Activated CD4-positive, alpha-beta T cell treated with anti-CD3 and anti-CD28 coated beads, Interleukin-2, Interleukin-6, amounts not matched to agents 100 ng/mL and 50 ng/mL, durations not matched to agents 16 hours and 8 hours (primary cell): ENCODE results near the gene ENKUR.
A peak's percentile ranks its signal among the peaks of the same experiment; 100 is the strongest.
"Not testable (repeated sequence)": the region's sequence is repeated elsewhere in the genome, so short reads cannot be mapped to it uniquely, and the experiment has no call there.

Source experiments
- DNase-seq: peaks from one replicate; pipeline ENCODE4 v3.0.0-alpha.2; 2020

The ENKUR gene

DNA sequence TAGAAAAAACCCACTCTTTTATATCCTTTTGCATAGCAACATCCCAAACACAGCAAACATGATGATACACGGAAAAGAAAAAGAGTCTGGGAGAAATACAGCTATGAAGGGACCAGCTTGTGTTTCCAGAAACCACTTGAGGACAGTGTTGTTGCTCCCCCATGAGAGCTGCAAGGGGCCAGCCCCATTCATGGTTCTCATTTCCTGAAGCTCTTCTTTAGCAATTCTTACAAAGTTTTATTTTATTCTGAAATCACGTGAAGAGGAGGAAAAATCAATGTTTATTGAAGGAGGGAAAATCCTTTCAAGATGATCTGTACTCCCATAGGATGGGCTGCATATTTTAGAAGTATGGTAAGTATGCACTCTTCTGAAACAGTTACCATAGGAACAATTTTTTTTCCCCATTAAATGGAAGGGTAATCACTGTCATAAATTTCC, 46.1 kb downstream of the ENKUR start:
- no peak for DNase-seq

DNA sequence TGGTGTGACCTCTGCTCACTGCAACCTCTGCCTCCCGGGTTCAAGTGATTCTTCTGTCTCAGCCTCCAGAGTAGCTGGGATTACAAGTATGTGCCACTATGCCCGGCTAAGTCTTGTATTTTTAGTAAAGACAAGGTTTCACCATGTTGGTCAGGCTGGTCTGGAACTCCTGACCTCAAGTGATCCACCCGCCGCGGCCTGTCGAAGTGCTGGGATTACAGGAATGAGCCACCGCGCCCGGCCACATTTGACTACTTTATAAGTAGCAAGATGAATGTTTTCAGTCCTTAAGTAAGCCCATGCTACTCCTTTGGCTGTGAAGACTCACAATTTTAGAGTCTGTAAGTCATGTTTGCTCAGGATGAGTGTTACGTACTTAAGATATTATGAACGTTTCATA, 47.0 kb downstream of the ENKUR start:
- DNase-seq, result not testable (repeated sequence)

DNA sequence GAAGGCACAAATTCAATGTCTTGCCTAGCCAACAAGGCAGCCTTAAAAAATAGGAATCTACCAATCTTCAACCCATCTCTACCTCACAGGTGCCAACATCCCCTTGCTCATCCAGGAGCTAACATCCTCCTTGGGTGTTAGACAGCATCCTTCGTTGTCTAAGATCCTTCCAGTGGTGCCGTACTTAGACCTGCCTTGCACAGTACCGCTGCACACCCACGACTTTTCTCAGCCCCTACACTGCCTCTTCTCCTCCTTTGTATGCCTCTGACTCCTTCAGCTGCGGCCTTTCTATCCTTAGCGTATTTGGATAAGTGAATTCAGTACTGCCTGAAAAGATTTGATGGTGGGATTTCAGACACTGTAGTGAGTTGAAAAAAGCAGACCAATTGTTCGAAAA, 47.6 kb downstream of the ENKUR start:
- no peak for DNase-seq

DNA sequence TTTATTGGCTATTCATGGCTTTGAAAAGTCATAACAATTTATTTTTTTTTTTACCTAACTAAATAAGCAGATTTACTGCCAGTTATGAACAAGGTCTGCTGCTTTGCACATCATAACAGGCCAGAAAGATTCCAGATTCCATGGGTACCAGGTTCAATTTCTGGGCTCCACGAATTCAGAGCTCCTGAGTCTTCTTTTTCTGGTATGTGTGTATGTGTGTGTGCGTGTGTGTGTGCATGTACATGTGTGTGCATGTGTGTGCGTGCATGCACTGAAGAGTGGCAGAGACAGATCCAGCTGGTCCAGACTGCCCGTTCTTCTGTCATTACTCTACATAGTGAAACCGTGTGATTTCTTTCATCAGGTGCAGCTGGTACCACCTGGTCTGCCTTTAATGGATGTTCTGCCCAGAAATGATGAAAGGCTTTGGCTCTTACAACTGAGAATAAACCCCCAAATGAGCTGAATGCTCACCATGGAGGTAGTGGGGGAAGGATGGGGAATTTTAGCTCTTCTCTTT, 48.9 kb downstream of the ENKUR start:
- no peak for DNase-seq

DNA sequence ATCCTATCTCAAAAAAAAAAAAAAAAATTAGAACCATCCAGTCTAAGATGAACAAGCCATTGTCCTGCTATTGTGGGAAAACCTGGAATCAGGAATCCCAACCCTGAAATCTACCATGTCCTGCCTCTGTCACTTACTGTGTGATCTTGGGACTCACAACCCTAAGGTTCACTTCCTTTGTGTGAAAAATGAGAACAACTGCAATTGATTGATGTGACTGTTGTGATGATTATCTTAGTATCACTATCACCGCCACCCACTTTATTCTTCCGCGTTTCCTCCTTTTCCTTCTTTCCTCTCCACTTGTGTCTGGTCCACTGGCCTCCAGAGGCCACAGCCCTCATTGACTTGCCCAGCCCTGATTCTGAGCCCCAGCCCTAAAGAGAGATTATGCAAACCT, 50.9 kb downstream of the ENKUR start:
- DNase-seq, result no peak

DNA sequence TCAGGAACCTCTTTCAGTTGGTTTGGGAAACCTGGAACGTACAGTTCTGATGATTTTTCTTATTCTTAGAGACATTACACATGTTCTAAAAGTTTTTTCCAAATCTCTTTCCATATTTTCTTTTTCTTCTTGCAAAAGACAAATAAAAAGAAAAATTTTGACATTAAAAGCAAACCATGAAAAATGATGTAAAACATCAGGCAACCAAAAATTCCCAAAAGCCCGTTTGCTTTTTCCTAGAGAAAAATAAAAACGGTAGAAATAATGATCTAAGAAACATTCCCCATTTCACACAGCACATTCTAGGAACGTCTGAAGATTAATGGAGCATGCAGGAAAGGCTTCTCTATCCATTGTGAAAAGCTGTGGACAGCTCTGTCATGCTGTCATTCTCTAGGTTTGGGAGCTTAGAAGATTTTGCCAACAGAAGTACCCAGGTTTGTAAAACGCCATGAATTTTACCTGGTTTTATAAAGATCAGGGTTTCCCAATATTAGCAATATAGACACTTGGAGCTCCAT, 52.4 kb downstream of the ENKUR start:
- DNase-seq, result no peak

DNA sequence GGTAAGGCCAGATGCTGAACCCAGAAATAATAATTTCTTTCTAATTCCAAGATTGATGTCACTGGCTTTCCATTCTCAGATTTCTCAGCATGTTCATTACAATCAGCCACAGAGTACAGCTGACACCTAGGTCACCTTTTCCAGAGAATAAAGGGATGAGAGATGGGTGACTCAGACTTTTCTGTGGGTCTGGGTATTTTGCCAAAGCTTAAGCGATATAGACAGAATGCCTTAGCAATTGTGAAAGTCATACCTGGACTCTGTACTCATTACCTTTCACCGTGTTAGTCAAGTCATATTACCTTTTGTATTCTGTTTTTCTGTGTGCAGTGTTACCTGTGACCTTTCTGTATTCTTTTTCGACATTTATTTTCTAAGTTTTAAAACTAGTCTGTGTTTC, 53.0 kb downstream of the ENKUR start:
- no peak for DNase-seq

DNA sequence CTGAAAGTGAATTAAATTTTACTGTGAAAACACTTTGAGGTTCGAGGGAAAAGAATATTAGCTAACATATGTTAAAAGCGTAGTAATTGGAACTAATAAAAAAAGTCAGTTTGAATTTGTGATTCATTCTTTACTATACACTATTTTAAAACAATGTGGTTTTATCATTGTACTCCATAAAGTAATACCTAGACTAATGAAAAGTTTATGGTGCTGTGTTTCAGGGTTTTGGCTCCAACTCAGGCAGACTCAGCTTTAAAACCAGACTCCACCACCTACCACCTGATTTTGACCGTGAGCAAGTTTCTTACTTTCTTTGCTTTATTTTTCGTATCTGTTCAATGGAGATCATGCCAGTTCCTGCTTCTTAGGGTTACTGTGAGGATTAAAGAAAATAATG, 54.4 kb downstream of the ENKUR start:
- no peak for DNase-seq

DNA sequence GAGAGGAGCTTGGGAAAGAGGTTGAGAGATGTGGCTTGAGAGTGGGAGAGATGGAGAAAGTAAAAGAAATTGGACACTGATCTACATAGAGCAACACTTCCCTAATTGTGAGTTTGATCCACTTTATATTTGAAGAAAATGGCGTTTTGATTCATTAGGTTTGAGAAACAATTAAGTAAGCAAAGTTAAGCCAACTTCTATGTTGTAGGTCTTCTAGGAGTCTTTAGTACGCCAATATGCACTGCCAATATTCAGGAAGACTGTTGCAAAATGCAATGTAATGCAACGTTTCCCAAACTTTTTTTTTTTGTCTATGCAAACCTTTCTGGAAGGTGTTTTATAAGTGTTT, 56.6 kb downstream of the ENKUR start:
- DNase-seq, result no peak

DNA sequence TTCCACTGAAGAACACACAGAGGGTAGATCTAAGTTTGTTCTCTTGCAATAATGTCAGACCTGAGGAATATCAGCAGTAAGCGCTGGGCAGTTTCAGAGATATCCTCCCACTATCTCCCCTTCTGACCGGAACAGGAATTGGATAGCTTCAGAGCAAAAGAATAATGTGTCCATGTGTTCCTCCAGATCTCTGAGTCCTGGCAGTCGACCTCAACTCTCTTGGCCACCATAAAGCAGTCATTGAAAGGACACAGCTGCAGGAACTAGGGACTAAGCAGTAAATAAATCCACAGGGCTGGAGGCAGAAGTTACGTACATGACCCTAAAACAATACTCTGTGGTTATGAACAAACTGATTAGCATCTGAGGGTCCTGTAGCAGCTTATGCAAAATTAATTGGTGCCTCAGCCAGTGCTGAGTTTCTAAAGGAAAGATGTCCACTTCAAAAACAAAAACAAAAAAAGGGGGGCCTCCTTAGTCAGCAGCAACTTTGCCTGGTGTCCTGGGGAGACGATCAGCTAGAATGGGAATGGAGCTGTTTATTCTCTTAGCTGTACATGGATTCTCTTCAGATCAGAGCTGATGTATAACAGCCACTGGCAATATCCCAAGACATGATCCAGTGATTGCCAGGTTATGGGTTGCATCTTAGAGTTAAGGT, 57.1 kb downstream of the ENKUR start:
- DNase-seq, result no peak

DNA sequence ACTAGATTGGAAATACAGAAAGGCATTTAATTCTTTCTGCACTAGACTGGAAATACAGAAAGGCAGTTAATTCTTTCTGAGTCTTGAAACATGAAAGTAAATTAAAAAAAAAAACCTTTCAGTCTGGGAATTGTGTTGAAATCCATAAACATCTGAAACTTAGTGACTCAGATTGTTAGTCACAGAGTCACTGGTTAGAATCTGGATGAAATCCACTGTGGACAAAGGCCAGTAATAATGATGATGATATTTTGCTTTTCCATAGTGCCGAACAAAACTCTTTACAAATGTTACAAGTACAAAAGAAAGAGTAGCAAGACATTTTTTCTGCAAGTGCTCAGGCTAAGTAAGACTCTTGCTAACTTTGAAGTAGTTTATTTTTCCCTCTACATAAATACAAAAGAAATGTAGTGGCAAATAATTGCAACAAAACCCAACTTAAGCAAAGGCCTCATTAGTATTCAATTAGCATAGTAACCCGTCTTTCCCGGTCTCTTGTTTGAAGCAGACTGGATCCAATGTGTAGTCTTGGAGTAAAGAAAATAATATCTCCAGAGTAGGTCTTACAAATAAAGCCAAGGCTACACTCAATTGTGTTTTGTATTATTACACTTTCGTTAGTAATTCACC, 57.8 kb downstream of the ENKUR start:
- no peak for DNase-seq

DNA sequence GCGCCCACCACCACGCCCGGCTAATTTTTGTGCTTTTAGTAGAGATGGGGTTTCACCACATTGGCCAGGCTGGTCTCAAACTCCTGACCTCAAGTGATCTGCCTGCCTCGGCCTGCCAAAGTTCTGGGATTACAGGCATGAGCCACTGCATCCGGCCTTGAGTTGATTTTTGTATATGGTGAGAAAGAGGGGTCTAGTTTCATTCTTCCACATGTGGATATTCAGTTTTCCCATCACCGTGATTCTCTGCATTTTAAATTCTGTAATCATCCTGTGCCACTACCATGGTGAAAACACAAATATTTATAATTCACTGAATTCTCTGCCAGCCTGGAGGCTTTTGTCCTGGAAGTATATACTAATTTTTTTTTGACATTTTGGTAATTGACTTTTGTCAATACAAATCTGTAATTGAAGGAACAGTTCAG, 58.3 kb downstream of the ENKUR start:
- not testable (repeated sequence) for DNase-seq

DNA sequence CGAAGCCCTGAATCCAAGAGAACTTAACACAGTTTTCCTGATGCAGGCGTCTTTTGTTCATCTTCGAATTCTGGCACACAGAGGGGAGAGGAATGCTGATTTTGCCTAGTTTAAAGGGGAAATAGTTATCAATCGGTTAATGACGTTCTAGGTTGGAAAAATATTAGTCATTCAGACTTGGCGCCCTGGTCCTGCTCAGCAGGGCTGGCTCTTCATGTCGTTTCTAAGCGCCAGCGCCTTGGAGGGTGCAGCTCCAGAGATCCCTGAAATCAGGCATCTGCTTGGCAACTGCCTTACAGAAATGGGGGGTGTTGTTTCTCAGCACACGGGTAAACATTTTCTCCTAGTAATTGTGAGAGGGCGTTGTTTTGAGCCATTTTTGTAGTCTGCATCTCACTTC, 62.3 kb downstream of the ENKUR start:
- DNase-seq, result no peak

DNA sequence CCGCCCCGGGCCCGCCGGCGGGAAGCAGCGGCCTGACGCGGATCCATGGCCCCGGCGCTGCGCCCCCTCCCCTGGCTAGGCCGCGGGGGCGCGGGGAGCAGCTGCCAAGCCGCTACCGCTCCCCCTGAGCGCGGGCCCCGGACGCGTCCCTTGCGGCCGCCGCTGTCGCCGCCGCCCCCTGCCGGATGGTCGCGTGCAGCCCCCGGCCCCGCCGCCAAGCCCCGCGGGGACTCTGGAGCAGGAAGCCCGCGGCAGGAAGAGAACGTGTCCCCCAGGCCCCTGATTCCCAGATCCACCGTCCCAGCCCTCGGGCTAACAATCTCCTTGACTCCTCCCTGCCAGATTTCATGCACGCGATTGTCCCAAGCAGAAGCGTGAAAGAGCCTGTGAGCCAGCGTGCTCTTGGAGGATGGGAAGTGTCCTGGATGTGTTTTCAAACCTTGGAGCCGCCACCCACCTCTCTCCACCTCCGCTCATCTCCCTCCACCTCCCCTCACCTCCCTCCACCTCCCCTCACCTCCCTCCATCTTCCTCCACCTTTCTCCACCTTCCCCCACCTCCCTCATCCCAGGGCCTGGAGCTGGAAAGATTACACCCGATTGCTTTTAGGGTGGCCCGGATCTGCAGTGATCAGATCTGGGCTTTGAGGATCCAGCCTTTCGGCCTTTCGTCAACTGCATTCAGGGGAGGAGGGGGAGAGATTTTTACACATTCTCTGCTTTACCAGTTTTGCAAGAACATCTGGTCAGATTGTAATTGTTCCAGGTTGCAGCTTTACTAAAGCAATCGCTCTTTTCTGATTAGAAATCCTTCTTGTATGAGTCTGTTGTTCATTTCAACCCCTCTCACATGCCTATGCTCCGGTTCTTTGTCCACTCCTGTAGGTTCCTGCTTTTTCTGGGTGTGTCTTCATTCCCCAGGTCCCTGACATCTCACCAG, 63.0 kb downstream of the ENKUR start:
- DNase-seq, result peak; percentile 40

DNA sequence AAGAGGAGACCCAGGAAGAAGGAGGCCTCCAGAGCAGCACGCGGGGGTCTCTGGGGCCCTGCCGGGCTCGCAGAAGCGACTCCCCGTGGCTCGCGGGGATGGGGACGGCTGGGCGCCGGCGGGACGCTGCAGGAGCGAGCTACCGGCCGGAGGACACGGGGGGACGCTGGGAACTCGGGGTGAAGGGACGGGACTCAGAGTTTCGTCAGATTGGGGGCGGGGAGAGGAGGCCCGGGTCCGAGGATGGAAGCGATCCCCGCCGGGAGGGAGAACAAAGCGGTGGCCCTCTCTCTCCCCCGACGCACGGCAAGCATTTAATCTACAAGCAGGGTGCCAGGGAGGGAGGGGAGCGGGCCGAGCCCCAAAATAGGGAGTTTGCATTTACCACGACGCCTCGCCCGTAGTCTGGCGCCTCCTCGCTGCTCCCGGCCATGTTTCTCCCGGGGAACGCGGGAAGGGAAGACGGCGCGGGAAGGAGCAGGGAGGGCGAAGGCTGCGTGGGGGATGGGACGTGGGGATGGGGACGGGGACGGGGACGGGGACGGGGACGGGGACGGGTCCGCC, 63.7 kb downstream of the ENKUR start, which contains the start of gene PRTFDC1:
PRTFDC1 (minus strand) TSS at position 464 of the 564 bp plus-strand sequence; CDS start at position 433, 31 bp downstream.
- DNase-seq, result peak; percentile 32

DNA sequence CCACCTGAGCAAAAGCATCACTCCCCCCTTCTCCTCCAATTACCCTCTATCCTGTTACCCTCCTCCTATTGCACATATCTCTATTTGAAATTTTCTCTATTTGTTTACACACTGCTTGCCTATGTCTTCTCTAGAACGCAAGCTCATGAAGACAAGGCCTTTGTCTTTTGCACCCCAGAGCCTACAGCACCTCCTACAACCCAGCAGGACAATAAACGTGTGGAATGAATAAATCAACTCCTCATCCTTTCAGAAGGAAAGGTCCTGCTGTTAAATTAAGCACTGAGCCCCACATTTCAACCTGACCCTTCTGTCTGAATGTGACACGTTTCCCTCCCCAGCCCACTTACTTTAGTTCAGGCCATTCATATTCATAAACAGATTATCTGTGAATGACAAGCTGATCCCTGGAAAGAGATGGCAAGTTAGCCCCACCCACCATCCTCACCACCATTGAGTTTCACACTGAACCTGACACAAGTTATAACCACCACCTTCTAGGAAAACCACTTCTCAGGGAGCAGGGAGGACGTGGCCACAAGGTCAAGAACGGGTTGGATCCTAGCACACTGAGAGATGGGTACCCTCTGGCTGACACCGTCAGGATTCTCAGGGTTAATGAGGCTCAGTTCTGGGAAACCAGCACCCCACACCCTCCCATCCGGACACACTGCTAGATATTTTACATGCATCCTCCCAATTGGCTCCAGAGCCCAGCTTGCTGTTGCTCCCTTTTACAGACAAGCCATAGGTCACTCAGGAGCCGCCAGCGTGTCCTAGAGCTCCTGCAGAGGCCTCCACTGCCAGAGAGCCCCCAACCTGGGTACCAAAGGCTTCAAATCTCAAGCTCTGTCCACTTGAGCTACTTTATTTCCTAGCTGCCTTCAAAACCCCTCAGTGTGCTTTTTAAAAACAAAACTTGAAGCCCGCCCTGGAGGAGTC, 64.5 kb downstream of the ENKUR start:
- DNase-seq, result peak; percentile 49

DNA sequence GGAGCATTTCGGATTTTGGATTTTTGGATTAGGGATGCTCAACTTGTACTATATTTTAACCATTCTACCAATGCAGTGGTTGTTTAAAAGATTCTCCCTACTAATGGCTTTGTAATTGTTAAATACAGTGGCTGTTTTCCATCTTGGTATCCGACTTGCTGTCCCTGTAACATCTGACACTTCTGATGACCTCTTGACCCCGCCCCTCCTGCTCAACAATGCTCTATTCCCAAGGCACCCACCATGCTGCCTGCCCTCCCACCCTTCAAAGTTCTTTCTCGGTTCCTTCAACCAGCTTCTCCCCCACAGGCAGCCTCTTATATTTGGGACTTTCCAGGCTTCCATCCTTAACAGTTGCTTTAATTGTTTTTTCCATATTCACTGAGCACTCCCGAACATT, 65.5 kb downstream of the ENKUR start:
- no peak for DNase-seq

DNA sequence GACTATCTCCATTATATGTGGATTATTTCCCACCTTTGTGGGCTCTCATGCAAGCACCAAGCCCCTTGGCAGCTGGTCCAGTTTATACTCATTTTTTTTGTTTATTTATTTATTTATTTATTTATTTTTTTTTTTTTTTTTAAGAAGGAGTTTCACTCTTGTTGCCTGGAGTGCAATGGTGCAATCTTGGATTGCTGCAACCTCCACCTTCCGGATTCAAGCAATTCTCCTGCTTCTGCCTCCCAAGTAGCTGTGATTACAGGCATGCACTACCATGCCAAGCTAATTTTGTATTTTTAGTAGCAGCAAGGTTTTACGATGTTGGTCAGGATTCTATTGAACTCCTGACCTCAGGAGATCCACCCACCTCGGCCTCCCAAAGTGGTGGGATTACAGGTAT, 66.3 kb downstream of the ENKUR start:
- no peak for DNase-seq

DNA sequence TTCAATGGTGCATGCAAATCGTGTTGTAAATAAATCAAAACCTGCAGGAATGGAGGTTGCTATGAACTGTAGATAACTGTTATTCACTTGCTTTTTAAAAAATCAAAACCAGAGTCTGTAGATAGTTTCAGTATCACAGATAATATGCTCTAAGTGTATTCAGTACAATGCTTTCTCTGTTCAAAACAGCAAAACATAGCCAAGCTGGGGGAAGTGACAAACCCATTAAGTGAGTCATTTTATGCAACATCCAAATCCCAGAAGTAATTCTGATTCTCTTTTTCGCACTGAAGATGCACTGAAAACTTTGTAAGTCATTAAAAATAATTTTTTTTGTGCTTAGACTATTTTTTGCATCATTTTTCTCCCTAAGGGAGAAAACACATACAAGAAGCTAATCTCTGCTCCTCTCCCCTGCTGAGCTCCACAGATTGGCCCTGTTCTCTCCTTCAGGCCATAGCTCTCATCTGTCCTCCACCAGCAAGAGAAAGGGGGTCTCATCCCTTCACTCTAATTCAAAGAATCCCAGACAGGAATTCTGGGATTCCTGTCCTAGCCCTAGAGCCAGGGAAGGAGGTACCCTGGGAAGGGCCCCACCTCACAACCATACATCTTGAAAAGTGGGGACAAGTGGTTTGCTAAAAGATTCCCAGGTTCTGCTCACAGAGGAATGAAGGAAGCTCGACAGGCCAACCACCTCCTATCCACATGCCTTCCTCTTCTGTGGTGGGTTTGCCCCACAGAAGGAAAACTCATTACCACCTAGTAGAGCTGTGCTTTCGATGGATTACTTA, 68.5 kb downstream of the ENKUR start:
- DNase-seq, result peak; percentile 64

DNA sequence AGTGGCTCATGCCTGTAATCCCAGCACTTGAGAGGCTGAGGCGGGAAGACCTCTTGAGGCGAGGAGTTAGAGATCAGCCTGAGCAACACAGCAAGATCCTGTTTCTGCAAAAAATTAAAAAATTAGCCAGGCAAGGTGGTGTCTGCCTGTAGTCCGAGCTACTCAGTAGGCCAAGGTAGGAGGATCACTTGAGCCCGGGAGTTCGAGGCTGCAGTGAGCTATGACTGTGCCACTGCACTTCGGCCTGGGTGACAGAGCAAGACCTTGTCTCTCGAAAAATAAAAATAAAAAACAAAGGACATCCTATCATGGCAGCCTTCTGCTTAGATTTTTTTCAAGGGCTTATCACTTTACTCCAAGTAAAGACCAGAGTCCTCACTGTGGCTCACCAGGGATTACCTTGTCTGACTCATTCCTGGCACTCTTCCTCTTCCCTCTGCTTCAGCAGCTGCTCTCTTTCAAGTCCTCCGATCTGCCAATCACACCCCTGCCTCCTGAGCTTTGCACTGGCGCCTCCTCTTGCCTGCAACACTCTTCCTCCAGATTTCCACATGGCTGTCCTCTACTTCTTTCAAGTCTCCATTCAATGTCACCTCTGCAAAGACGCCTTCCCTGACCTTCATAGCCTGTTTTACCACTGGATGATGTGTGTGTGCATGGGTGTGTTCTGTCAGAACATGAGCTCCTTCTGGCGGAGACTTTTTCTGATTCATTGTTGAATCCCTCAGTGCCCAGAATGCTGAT, 71.3 kb downstream of the ENKUR start:
- DNase-seq, result peak; percentile 9
